HG02885 (cell line): ENCODE measurements around the gene CYP26A1.

ENCODE experiments used
- ATAC-seq: cut with Tn5 transposase; IDR thresholded peaks from one replicate; pipeline ENCODE4 v1.9.1; 2021; ENCODE audit warnings: mild to moderate bottlenecking; ENCODE audit not compliant: unreplicated experiment, poor library complexity

CYP26A1 gene, protein sequence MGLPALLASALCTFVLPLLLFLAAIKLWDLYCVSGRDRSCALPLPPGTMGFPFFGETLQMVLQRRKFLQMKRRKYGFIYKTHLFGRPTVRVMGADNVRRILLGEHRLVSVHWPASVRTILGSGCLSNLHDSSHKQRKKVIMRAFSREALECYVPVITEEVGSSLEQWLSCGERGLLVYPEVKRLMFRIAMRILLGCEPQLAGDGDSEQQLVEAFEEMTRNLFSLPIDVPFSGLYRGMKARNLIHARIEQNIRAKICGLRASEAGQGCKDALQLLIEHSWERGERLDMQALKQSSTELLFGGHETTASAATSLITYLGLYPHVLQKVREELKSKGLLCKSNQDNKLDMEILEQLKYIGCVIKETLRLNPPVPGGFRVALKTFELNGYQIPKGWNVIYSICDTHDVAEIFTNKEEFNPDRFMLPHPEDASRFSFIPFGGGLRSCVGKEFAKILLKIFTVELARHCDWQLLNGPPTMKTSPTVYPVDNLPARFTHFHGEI

DNA sequence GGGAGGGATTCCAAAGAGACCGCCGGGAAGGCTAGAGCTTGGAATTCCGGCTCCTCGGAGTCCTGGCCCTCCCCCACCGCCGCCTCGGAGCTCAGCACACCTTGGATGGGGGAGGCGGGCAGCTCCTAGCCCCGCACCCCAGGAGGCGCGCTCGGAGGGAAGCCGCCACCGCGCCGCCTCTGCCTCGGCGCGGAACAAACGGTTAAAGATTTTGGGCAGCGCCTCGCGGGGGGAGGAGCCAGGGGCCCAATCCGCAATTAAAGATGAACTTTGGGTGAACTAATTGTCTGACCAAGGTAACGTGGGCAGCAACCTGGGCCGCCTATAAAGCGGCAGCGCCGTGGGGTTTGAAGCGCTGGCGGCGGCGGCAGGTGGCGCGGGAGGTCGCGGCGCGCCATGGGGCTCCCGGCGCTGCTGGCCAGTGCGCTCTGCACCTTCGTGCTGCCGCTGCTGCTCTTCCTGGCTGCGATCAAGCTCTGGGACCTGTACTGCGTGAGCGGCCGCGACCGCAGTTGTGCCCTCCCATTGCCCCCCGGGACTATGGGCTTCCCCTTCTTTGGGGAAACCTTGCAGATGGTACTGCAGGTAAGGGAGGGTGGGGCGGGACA lies at the start of gene CYP26A1:
Gene CYP26A1 (plus strand): TSS at position 355 of the 608 bp plus-strand sequence. CDS start 42 bp downstream, at position 397.
- ATAC-seq = no peak

DNA sequence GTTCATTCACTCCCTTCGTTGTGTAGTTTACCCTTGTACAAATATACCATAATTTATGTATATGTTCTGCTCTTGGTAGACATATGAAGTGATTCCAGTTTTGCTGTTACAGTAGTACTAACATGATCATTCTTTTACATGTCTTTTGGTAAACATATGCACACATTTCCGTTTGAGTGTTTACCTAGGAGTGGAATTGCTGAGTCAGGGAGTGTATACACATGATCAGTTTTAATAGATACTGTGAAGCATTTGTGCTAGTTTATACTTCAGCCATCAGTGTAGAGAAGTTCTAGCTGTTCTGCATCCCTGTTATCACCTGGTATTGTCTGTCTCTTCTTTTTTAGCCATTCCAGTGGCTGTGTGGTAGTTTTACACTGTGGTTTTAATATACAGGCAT lies 47.6 kb upstream of the CYP26A1 start:
- ATAC-seq = no peak

DNA sequence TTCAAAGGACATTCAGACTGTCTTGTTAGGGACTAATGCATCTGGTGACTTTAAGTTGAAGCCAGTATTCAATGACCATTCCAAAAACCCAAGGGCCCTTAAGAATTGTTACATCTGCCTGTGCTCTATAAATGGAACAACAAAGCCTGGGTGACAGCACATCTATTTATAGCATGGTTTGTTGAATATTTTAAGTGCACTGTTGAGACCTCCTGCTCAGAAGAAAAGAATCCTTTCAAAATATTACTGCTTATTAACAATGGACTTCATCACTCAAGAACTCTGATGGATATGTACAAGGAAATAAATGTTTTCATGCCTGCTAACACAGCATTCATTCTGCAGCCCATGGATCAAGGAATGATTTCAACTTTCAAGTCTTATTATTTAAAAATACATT lies 46.2 kb upstream of the CYP26A1 start:
- ATAC-seq = no peak

GRCh38 chr10:93028883-93029282 lies 44.8 kb upstream of the CYP26A1 start:
- no peak for ATAC-seq

DNA sequence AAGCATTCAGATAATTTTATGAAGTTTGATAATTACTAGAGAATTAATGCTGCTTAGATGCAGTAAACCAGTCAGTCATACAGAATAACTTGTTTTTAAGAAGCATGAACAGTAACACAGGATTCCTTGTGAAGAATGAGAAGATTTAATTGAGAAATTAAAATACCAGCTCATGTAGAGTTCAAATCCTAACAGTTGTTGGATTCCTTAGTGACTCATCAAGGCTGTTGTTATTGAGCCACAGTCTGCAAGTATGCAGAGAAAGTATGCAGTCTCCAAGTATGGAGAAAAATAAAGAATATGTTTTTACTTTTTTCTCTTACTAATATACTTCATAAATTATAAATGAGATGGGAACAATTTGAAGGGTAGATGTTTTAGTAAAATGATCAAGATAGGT lies 43.3 kb upstream of the CYP26A1 start:
- no peak for ATAC-seq

- ATAC-seq = no peak
Measured at GRCh38 chr10:93032105-93032808, 41.4 kb upstream of the CYP26A1 start.

DNA sequence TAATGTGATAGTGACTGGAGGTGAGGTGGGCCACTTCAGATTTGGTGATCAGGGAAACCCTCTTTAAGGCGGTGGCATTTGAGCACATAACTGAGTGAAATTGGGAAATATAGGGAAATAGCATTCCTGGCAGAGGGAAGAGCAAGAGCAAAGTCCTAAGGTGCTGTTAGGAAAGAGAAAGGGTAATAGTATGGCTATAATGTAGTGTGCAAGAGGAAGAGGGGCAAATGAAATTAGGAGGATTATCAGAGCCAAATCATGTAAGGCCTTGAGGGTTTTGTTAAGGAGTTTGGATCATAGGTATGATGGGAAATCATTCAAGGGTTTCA lies 40.9 kb upstream of the CYP26A1 start:
- no peak for ATAC-seq

DNA sequence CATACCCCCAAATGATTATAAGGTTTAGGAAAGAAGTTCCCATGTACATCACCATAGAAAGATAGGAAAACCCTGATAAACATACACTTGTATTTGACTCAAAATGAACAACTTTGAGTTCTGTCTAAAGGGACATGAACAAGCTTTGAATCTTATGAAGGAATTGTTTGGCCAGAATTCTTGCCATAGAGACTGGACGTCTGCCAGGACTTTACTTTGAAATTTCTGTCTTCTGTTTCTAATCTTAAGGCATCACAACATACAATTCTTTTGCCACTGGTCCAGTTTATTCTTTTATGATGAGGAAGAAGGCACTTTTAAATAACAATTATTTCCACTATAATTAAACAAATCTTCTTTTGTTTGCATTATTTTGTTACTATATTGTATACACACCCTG lies 39.3 kb upstream of the CYP26A1 start:
- ATAC-seq = no peak

- no peak for ATAC-seq
Measured at GRCh38 chr10:93039110-93039509, 34.6 kb upstream of the CYP26A1 start.

DNA sequence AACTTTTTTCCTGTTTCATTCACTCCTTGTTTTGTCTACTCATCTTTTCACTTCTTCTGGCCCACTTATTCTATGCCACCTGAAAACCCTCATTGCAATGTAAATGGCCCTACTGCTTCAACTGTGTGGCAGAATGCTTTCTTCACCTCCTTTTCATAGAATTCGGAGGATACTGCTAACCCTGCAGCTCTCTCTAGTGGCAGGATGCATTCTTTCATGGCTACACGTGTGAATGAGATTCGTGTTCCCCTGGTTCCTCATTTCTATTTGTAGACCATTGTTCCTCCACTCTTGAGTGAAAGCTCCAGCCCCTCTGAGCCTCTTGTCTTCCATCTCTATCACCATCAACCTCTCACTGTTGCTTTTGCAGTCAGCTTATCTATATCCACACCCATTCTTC lies 34.0 kb upstream of the CYP26A1 start:
- ATAC-seq = peak; percentile 40

DNA sequence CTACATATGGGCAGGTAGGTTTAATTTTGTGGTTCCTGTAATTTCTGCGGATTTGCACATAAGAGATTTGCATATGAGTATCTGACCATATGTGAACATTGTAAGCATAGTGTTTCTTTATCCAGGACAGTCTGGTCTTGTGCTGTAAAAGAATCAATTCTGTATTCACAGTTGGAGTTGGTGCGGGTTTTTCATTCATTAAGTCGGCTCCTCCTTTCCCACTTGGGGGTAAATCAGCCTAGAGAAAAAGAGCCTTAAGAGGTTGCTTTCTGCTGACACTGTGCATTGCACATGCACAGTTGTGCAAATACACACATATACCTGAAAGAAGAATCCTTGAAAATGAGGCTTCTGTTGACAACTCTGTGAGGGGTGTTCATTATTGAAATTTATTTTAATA lies 19.2 kb upstream of the CYP26A1 start:
- no peak for ATAC-seq

- ATAC-seq = no peak
Measured at GRCh38 chr10:93058139-93058538, 15.6 kb upstream of the CYP26A1 start.

DNA sequence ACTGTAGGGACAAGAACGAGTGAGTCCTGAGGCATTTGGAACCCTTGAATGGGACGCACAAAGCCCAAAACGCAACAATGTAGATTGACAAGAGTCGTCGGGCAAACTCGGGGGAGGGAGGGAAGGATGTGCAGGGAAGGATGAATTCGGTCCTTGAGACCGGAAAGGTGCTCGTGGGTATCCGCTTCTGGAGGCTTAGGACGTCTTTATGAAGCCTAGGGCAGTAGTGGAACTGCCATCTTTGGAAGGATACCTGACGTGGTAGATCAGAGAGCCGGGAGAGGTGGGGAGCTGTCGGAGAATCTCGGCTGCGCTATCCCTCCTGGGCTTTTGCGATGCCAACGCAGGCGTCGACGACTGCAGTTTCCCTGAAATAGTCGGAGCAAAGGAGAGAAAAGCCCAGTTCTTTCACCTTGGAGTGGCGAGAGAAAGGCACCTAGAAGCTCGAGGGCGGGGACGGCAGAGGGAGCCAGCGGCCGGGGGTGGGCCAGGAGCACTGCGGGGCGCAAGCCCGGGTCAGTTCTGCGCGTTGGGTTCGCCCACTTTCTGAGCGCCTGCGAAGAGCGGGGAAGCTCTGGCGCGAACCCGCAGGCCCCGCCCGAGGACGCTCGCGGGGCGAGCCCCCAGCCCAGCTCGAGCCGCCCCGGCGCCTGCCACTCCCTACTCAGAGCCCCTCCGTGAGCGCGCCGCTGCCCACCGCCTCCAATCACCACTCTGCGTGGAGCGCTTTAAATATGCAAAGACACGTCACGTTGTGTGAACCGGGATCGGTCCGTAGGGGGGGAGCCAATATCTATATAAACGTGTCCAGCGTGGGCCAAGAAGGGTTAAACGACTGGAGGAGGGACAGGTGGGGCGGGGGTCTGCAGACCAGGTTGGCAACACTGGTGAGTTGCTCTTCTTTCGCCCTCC lies 13.5 kb upstream of the CYP26A1 start, which contains the start of gene CYP26C1:
Gene CYP26C1 (plus strand): TSS at position 824 of the 912 bp plus-strand sequence. CDS start 466 bp downstream, outside the sequence.
- ATAC-seq = no peak

GRCh38 chr10:93060887-93061593 lies 12.7 kb upstream of the CYP26A1 start:
- ATAC-seq = no peak

GRCh38 chr10:93061594-93062513 lies 11.8 kb upstream of the CYP26A1 start:
- peak; percentile 28 for ATAC-seq

GRCh38 chr10:93062514-93063143 lies 11.1 kb upstream of the CYP26A1 start:
- peak; percentile 79 for ATAC-seq

- no peak for ATAC-seq
Measured at GRCh38 chr10:93063144-93063976, 10.3 kb upstream of the CYP26A1 start.
